ENCODE results near the gene MYL12A.

Gene MYL12A

DNA sequence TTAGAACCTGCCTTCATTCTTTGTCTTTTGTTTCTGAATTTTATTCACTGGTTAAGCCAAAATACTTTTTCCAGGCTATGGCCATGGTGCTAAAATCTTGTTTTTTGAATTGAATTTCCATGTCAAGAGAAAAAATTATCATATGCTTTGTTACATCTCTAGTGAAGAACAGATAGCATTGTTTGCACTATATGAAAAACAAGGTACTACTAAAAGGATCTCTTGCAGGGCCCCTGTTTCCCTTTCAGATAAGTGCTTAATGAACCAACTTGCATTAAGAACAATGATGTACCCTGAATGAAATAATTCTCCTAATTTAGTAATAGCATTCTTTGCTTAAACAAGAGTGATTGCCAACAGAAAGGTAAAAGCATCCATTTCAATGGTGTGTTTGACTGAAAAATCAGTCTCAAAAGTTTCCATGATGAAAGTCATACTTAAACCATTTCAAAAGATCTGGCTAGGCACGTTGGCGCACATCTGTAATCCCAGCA, 10.1 kb downstream of the MYL12A start:
- H3K27ac ChIP-seq (ENCODE audit: low read depth, low read length, poor library complexity, severe bottlenecking), result no peak overlapping the region
- no peak overlapping the region for H2AFZ ChIP-seq (ENCODE audit: low read length)
- no peaks in the 10 kb centered on the region for H3K9me2 ChIP-seq (ENCODE audit: low read depth, low read length)
- H3K4me1 ChIP-seq (ENCODE audit: insufficient read depth, low read length, severe bottlenecking), result peaks cover 10% of the 10 kb centered on the region
- TF ChIP-seq, protein P1, sequence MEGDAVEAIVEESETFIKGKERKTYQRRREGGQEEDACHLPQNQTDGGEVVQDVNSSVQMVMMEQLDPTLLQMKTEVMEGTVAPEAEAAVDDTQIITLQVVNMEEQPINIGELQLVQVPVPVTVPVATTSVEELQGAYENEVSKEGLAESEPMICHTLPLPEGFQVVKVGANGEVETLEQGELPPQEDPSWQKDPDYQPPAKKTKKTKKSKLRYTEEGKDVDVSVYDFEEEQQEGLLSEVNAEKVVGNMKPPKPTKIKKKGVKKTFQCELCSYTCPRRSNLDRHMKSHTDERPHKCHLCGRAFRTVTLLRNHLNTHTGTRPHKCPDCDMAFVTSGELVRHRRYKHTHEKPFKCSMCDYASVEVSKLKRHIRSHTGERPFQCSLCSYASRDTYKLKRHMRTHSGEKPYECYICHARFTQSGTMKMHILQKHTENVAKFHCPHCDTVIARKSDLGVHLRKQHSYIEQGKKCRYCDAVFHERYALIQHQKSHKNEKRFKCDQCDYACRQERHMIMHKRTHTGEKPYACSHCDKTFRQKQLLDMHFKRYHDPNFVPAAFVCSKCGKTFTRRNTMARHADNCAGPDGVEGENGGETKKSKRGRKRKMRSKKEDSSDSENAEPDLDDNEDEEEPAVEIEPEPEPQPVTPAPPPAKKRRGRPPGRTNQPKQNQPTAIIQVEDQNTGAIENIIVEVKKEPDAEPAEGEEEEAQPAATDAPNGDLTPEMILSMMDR (IDR thresholded peaks at IDR 0.05; ENCODE audit: low read length), result no peak
- TF ChIP-seq EZH2 (IDR thresholded peaks at IDR 0.05; ENCODE audit: borderline replicate concordance, low read length), result no peak
- peaks cover 56% of the 10 kb centered on the region for H3K36me3 ChIP-seq (ENCODE audit: insufficient read depth, low read length)
- H3K4me2 ChIP-seq (ENCODE audit: low read length), result no peak overlapping the region
- H3K79me2 ChIP-seq (ENCODE audit: insufficient read depth, low read length), result peaks cover 2% of the 10 kb centered on the region
- H3F3A ChIP-seq (ENCODE audit: insufficient read depth, low read length), result no peaks in the 10 kb centered on the region
- no peaks in the 10 kb centered on the region for H3K9me3 ChIP-seq (ENCODE audit: low read length)
- no peak overlapping the region for H3K4me3 ChIP-seq (ENCODE audit: low read depth, low read length, poor library complexity, severe bottlenecking)
- no peaks in the 10 kb centered on the region for H3K27me3 ChIP-seq (ENCODE audit: insufficient read depth, low read length)
- H3K9ac ChIP-seq (ENCODE audit: low read length), result no peak overlapping the region
- H4K20me1 ChIP-seq (ENCODE audit: insufficient read depth, low read length), result no peaks in the 10 kb centered on the region

DNA sequence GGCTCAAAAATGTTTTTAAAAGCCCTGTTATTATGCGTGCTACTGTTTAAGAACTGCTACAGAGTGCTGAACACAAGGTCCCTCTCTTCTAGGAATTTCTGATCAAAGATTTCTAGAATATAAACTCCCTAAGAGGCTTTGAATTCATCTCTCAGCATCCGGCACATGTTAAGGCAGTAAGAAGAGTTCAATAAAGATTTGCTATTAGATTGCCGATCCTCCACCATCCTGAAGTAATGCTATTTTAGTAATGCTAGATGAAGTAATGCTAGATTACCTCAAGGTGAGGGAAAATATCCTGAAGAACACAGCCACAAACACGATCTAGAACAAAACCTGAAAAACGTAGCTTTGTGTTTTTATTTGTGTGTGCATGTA, 13.4 kb downstream of the MYL12A start:
- Histone ChIP-seq H3K4me2 (ENCODE audit: low read length) (peak overlapping the region; percentile 69), H3K9ac (ENCODE audit: low read length) (peak overlapping the region; percentile 96), H3K9me3 (ENCODE audit: low read length) (no peaks in the 10 kb centered on the region), H3K4me1 (ENCODE audit: insufficient read depth, low read length, severe bottlenecking) (peaks cover 39% of the 10 kb centered on the region), H3K4me3 (ENCODE audit: low read depth, low read length, poor library complexity, severe bottlenecking) (peak overlapping the region; percentile 95), H3K27ac (ENCODE audit: low read depth, low read length, poor library complexity, severe bottlenecking) (peak overlapping the region; percentile 73), H3K79me2 (ENCODE audit: insufficient read depth, low read length) (peaks cover 35% of the 10 kb centered on the region), H3K9me2 (ENCODE audit: low read depth, low read length) (no peaks in the 10 kb centered on the region), H4K20me1 (ENCODE audit: insufficient read depth, low read length) (no peaks in the 10 kb centered on the region), H2AFZ (ENCODE audit: low read length) (no peak overlapping the region), H3F3A (ENCODE audit: insufficient read depth, low read length) (no peaks in the 10 kb centered on the region), H3K27me3 (ENCODE audit: insufficient read depth, low read length) (no peaks in the 10 kb centered on the region), H3K36me3 (ENCODE audit: insufficient read depth, low read length) (peaks cover 23% of the 10 kb centered on the region)
- TF ChIP-seq EZH2 (IDR thresholded peaks at IDR 0.05; ENCODE audit: borderline replicate concordance, low read length), result no peak
- TF ChIP-seq, protein P1 (IDR thresholded peaks at IDR 0.05; ENCODE audit: low read length), result no peak

DNA sequence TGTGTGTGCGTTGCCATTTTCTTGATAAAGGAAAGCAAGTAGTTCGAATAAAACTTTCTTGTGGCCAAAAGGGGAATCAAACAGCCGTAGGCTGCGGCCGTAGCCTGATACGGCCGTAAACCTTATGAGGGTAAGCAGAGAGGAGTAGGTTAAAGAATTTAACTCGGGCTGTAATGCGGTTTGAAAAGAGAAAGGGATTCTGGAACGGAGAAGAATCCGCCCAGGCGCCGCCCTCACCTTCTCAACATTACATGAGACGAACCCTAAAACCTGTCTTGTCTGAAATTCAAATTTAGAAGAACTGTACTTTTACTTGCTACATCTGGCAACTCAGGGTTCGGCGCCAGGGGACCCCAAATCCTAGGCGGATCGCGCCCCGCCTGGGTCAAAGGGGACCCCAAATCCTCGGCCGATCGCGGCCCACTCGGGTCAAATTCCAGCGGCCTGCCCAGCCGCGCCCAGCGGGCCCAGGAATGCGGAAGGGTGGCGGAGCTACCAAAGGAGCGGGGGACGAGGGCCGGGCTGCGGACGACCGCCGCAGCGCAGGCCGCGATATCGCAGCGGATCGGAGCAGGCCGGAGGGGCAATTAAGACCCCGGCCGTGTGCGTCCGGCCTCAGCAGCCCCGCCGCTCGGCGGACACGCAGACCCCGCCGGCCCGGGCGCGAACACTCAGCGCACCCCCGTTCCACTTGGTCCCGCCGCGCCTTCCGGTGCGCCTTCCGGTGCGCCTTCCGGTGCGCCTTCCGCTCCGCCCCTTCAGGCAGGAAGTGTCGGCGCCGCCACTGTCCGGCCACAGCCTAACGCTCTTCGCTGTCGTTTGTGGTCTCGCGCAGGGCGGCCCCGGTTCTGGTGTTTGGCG, 14.0 kb downstream of the MYL12A start, which contains the start of gene MYL12B:
TSS of gene MYL12B (plus strand) at position 761 of the 861 bp plus-strand sequence. CDS start 10,766 bp downstream, outside the sequence.
- Histone ChIP-seq H3K79me2 (ENCODE audit: insufficient read depth, low read length) (peaks cover 42% of the 10 kb centered on the region), H3K27me3 (ENCODE audit: insufficient read depth, low read length) (no peaks in the 10 kb centered on the region), H2AFZ (ENCODE audit: low read length) (no peak within 1 kb of the TSS), H4K20me1 (ENCODE audit: insufficient read depth, low read length) (no peaks in the 10 kb centered on the region), H3K9me3 (ENCODE audit: low read length) (no peaks in the 10 kb centered on the region), H3K4me2 (ENCODE audit: low read length) (peak within 1 kb of the TSS; percentile 69), H3K9ac (ENCODE audit: low read length) (peak within 1 kb of the TSS; percentile 96), H3F3A (ENCODE audit: insufficient read depth, low read length) (no peaks in the 10 kb centered on the region), H3K36me3 (ENCODE audit: insufficient read depth, low read length) (peaks cover 17% of the 10 kb centered on the region), H3K9me2 (ENCODE audit: low read depth, low read length) (no peaks in the 10 kb centered on the region), H3K4me1 (ENCODE audit: insufficient read depth, low read length, severe bottlenecking) (peaks cover 46% of the 10 kb centered on the region), H3K4me3 (ENCODE audit: low read depth, low read length, poor library complexity, severe bottlenecking) (peak within 1 kb of the TSS; percentile 95), H3K27ac (ENCODE audit: low read depth, low read length, poor library complexity, severe bottlenecking) (peak within 1 kb of the TSS; percentile 73)
- TF ChIP-seq, protein P1 (IDR thresholded peaks at IDR 0.05; ENCODE audit: low read length), result no peak
- TF ChIP-seq EZH2 (IDR thresholded peaks at IDR 0.05; ENCODE audit: borderline replicate concordance, low read length), result no peak

Measured in OCI-LY1 (cell line).